Measurements from ENCODE around the gene SYT8. TPM values are rescaled to one million over a fixed set of nuclear protein-coding genes. Genes with fewer than 3 reads are reported as not detected.

The SYT8 gene
- polyA plus RNA-seq, 1 of the 3 experiments (the other 2 are of a cell fraction) = not detected

GRCh38 chr11:1819074-1819473 is 15.7 kb upstream of the SYT8 start:
- no peak overlapping the region for H3K9ac ChIP-seq
- no peaks in the 10 kb centered on the region for H3F3A ChIP-seq (replicated peaks; ENCODE audit: insufficient read depth)
- TF ChIP-seq MXI1 (IDR thresholded peaks at IDR 0.05; ENCODE audit: low read depth, low read length) = no peak
- TF ChIP-seq RAD21 (IDR thresholded peaks at IDR 0.05; ENCODE audit: low read length) = no peak
- TF ChIP-seq GATA2 (CRISPR knock-in tag; IDR thresholded peaks at IDR 0.05) = no peak
- TF ChIP-seq CTCF (IDR thresholded peaks at IDR 0.05) = no peak
- TF ChIP-seq YY1 (IDR thresholded peaks at IDR 0.05; ENCODE audit: low read depth) = no peak
- TF ChIP-seq NRF1 (IDR thresholded peaks at IDR 0.05; ENCODE audit: low read depth, low read length) = no peak
- TF ChIP-seq RCOR1 (IDR thresholded peaks at IDR 0.05; ENCODE audit: low read length) = no peak
- no peak for TF ChIP-seq TAF1 (IDR thresholded peaks at IDR 0.05; ENCODE audit: borderline replicate concordance, low read depth, low read length)
- no peak for TF ChIP-seq PBX3 (IDR thresholded peaks at IDR 0.05)
- no peak for TF ChIP-seq IRF3 (IDR thresholded peaks at IDR 0.05; ENCODE audit: low read depth, low read length)
- no peak for TF ChIP-seq REST (IDR thresholded peaks at IDR 0.05; ENCODE audit: low read depth, low read length)
- TF ChIP-seq FOXM1 (IDR thresholded peaks at IDR 0.05; ENCODE audit: low read depth) = no peak
- TF ChIP-seq RXRA (IDR thresholded peaks at IDR 0.05; ENCODE audit: borderline replicate concordance, low read depth) = no peak
- no peak for TF ChIP-seq MAX (IDR thresholded peaks at IDR 0.05; ENCODE audit: low read depth)
- TF ChIP-seq TEAD4 (IDR thresholded peaks at IDR 0.05; ENCODE audit: borderline replicate concordance, insufficient read depth) = no peak
- no peak for TF ChIP-seq NFIC (IDR thresholded peaks at IDR 0.05; ENCODE audit: borderline replicate concordance)
- no peak overlapping the region for H3K4me3 ChIP-seq (ENCODE audit: low read depth in 2 of 2, low read length in 1 of 2)
- no peak overlapping the region for H2AFZ ChIP-seq (ENCODE audit: low read depth)
- H3K9me3 ChIP-seq = no peaks in the 10 kb centered on the region
- no peaks in the 10 kb centered on the region; the same call in 1 of the 2 replicates for H3K27me3 ChIP-seq (ENCODE audit: insufficient read depth)
- no peaks in the 10 kb centered on the region for H4K20me1 ChIP-seq (ENCODE audit: insufficient read depth)
- H3K27ac ChIP-seq (ENCODE audit: low read depth in 2 of 2, low read length in 1 of 2) = no peak overlapping the region
- H3K79me2 ChIP-seq (ENCODE audit: insufficient read depth) = no peaks in the 10 kb centered on the region
- WGBS (ENCODE audit: low lambda C conversion rate) = no CpG with 5 or more reads among the region's 3 CpGs
- H3K4me1 ChIP-seq (ENCODE audit: control insufficient read depth in 1 of 2, insufficient read depth in 2 of 2, low read depth in 1 of 2, low read length in 1 of 2) = no peaks in the 10 kb centered on the region
- CTCF ChIA-PET = interaction anchor here (1.1 to 2.7 kb wide), 3 partner anchors 14 to 332 kb away, joined by 4 to 17 read pairs (median 7); no protein-coding TSS in a partner anchor
- H3K9me2 ChIP-seq = no peaks in the 10 kb centered on the region
- DNase-seq = no peak
- no peak overlapping the region for H3K4me2 ChIP-seq
- POLR2A ChIA-PET = no interaction called here
- H3K36me3 ChIP-seq (replicated peaks in 1 of 2; ENCODE audit: control insufficient read depth in 1 of 2, insufficient read depth in 2 of 2, low read length in 1 of 2) = no peaks in the 10 kb centered on the region
